Ishikawa (cell line): ENCODE results near the gene NXPE2.

Experiments used
- CEBPB ChIP-seq: IDR thresholded peaks from 2 replicates; pipeline ENCODE4 v1.6.1; 2012
- CREB1 ChIP-seq: IDR thresholded peaks from 2 replicates; pipeline ENCODE4 v1.6.1; 2012; ENCODE audit warnings: low read depth
- EGR1 ChIP-seq: IDR thresholded peaks from 2 replicates; pipeline ENCODE4 v1.6.1; 2012
- EP300 ChIP-seq: IDR thresholded peaks from 2 replicates; pipeline ENCODE4 v1.6.1; 2012; ENCODE audit warnings: borderline replicate concordance
- FOXM1 ChIP-seq: IDR thresholded peaks from 2 replicates; pipeline ENCODE4 v1.6.1; 2012; ENCODE audit warnings: low read depth, borderline replicate concordance
- NFIC ChIP-seq: IDR thresholded peaks from 2 replicates; pipeline ENCODE4 v1.6.1; 2012
- TAF1 ChIP-seq: IDR thresholded peaks from 2 replicates; pipeline ENCODE4 v1.6.1; 2012; ENCODE audit warnings: low read depth, mild to moderate bottlenecking
- TEAD4 ChIP-seq: IDR thresholded peaks from 2 replicates; pipeline ENCODE4 v1.6.1; 2012
- YY1 ChIP-seq: IDR thresholded peaks from 2 replicates; pipeline ENCODE4 v1.6.1; 2012; ENCODE audit warnings: low read depth
- ZBTB7A ChIP-seq: IDR thresholded peaks from 2 replicates; pipeline ENCODE4 v1.6.1; 2012; ENCODE audit warnings: low read depth
- TF ChIP-seq, protein P1 (sequence below): IDR thresholded peaks from 2 replicates; pipeline ENCODE4 v1.6.1; 2012
- TF ChIP-seq, protein P2 (sequence below): IDR thresholded peaks from 2 replicates; pipeline ENCODE4 v1.6.1; 2012

DNA sequence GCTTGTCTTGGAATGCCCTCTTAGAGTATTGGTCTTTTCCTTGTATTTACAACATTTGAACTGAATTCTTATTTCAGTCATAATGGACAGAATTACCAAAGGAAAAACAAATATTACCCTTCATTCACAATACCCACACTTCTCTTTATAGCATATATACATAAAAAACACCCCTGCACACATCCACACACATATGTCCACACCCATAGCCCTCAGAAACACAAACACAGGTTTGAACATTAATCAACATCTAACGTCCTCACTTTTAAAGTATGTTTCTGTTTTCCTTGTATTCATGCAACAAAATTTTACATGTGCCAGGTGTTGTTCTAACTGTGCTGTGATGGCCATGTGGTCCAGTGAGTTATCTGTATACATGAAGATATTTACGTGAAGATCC is 11.6 kb upstream of the NXPE2 start:
- TF ChIP-seq CREB1: no peak
- TF ChIP-seq TAF1: no peak
- TF ChIP-seq, protein P1, sequence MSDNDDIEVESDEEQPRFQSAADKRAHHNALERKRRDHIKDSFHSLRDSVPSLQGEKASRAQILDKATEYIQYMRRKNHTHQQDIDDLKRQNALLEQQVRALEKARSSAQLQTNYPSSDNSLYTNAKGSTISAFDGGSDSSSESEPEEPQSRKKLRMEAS: no peak
- TF ChIP-seq EP300: no peak
- TF ChIP-seq TEAD4: no peak
- TF ChIP-seq NFIC: no peak
- no peak for TF ChIP-seq YY1
- TF ChIP-seq EGR1: no peak
- TF ChIP-seq ZBTB7A: no peak
- TF ChIP-seq CEBPB: no peak
- no peak for TF ChIP-seq FOXM1
- TF ChIP-seq, protein P2, sequence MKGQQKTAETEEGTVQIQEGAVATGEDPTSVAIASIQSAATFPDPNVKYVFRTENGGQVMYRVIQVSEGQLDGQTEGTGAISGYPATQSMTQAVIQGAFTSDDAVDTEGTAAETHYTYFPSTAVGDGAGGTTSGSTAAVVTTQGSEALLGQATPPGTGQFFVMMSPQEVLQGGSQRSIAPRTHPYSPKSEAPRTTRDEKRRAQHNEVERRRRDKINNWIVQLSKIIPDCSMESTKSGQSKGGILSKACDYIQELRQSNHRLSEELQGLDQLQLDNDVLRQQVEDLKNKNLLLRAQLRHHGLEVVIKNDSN: no peak
